SU-DHL-6 (cell line): ENCODE results near the gene TLK1.

Experiments
- EZH2phosphoT487 ChIP-seq: fragments of 200-600 bp; sonication (generic), shearing (Covaris generic); conservative IDR thresholded peaks from 2 replicates; pipeline ENCODE4 v1.6.1; 2018; ENCODE audit warnings: mild to moderate bottlenecking, antibody characterized with exemption, low read length, moderate library complexity, mixed read lengths
- TF ChIP-seq, protein P1 (sequence below): fragments of 200-600 bp; sonication (generic); IDR thresholded peaks from one replicate; pipeline ENCODE4 v1.5.1; 2017; ENCODE audit warnings: antibody characterized with exemption, mild to moderate bottlenecking, low read length, moderate library complexity; ENCODE audit not compliant: insufficient read depth, poor library complexity, severe bottlenecking

DNA sequence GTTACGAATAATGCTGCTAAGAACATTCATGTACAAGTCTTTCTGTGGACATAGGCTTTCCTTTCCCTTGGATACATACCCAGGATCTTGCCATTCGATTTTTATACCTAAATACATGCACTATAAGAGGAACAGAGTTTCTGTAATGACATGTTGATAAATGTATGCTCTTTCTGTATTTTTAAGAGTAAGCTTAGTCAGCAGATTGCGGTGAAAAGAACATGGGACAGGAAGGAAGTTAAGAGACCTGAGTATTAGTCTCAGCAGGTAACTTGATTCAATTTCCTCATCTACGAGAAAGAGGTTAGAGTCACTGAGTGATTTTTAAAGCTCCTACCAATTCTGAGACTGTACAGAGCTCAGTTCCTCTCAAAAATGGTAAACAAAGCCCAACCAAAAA lies 2.6 kb upstream of the TLK1 start:
- TF ChIP-seq, protein P1, sequence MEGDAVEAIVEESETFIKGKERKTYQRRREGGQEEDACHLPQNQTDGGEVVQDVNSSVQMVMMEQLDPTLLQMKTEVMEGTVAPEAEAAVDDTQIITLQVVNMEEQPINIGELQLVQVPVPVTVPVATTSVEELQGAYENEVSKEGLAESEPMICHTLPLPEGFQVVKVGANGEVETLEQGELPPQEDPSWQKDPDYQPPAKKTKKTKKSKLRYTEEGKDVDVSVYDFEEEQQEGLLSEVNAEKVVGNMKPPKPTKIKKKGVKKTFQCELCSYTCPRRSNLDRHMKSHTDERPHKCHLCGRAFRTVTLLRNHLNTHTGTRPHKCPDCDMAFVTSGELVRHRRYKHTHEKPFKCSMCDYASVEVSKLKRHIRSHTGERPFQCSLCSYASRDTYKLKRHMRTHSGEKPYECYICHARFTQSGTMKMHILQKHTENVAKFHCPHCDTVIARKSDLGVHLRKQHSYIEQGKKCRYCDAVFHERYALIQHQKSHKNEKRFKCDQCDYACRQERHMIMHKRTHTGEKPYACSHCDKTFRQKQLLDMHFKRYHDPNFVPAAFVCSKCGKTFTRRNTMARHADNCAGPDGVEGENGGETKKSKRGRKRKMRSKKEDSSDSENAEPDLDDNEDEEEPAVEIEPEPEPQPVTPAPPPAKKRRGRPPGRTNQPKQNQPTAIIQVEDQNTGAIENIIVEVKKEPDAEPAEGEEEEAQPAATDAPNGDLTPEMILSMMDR = no peak
- no peak for TF ChIP-seq EZH2phosphoT487
